ENCODE measurements around the gene NRXN3. TPM values are rescaled to one million over a fixed set of nuclear protein-coding genes. Genes with fewer than 3 reads are reported as not detected.

Gene NRXN3
- total and polyA plus RNA-seq, 2 experiments from 2014 or later: 0.08 to 0.11 TPM

DNA sequence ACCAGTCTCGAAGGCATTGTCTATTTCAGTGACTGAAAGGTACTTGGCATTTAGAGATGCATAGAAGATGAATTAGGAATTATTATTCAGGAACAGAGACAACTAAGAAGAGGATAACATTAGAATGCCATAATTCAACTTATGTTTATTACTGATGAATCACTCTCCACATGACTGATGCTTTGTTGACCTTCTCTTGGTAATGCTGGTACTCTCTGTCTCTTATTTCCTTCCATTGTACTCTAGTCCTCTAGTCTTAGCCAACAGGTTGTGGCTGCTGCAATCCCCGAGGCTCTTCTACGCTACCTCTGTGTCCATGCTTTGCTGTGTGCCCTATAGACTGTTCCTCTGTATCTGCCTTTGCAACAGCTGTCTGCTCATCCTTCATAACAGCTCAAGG, 652.9 kb downstream of the NRXN3 start:
- TF ChIP-seq EZH2 (IDR thresholded peaks at IDR 0.05; ENCODE audit: insufficient read depth, poor library complexity, severe bottlenecking): no peak
- TF ChIP-seq EZH2phosphoT487 (IDR thresholded peaks at IDR 0.05; ENCODE audit: insufficient read depth, low read depth): no peak
- H3K4me3 ChIP-seq: no peak overlapping the region
- in situ Hi-C loops (cut with MboI): no loop called here
- H3K4me1 ChIP-seq (ENCODE audit: insufficient read depth): no peaks in the 10 kb centered on the region
- H3K36me3 ChIP-seq (ENCODE audit: low read depth): no peaks in the 10 kb centered on the region
- DNase-seq: no peak
- no peaks in the 10 kb centered on the region for H3K9me2 ChIP-seq (ENCODE audit: insufficient read depth)
- H3K79me2 ChIP-seq (ENCODE audit: insufficient read depth): no peaks in the 10 kb centered on the region
- H3K27ac ChIP-seq: no peak overlapping the region
- H3K27me3 ChIP-seq (replicated peaks; ENCODE audit: insufficient read depth): no peaks in the 10 kb centered on the region
- WGBS, 2 experiments (ENCODE audit: low coverage in 1 of 2, low lambda C conversion rate in 2 of 2, missing lambda C conversion rate in 2 of 2): 39 to 40% methylated on average over 3 of the region's 3 CpGs
- H3K4me2 ChIP-seq (ENCODE audit: unreplicated experiment): no peak overlapping the region
- H4K20me1 ChIP-seq (ENCODE audit: insufficient read depth): no peaks in the 10 kb centered on the region
- H3F3A ChIP-seq (ENCODE audit: insufficient read depth): no peaks in the 10 kb centered on the region
- no peak overlapping the region for H2AFZ ChIP-seq
- no peak overlapping the region for H3K9ac ChIP-seq
- no peaks in the 10 kb centered on the region for H3K9me3 ChIP-seq (ENCODE audit: low read depth)

GRCh38 chr14:78823516-78823915, 653.3 kb downstream of the NRXN3 start:
- Histone ChIP-seq H3K9me3 (ENCODE audit: low read depth) (no peaks in the 10 kb centered on the region), H3K79me2 (ENCODE audit: insufficient read depth) (no peaks in the 10 kb centered on the region), H3K4me2 (ENCODE audit: unreplicated experiment) (no peak overlapping the region), H2AFZ (no peak overlapping the region), H3K36me3 (ENCODE audit: low read depth) (no peaks in the 10 kb centered on the region), H3K4me1 (ENCODE audit: insufficient read depth) (no peaks in the 10 kb centered on the region), H3K9me2 (ENCODE audit: insufficient read depth) (no peaks in the 10 kb centered on the region), H3F3A (ENCODE audit: insufficient read depth) (no peaks in the 10 kb centered on the region), H4K20me1 (ENCODE audit: insufficient read depth) (no peaks in the 10 kb centered on the region), H3K27ac (no peak overlapping the region), H3K4me3 (no peak overlapping the region), H3K27me3 (replicated peaks; ENCODE audit: insufficient read depth) (no peaks in the 10 kb centered on the region), H3K9ac (no peak overlapping the region)
- in situ Hi-C loops (cut with MboI): no loop called here
- WGBS, 2 experiments (ENCODE audit: low coverage in 1 of 2, low lambda C conversion rate in 2 of 2, missing lambda C conversion rate in 2 of 2): 8 to 12% methylated on average over 2 of the region's 2 CpGs
- TF ChIP-seq EZH2 (IDR thresholded peaks at IDR 0.05; ENCODE audit: insufficient read depth, poor library complexity, severe bottlenecking): no peak
- TF ChIP-seq EZH2phosphoT487 (IDR thresholded peaks at IDR 0.05; ENCODE audit: insufficient read depth, low read depth): no peak
- DNase-seq: no peak

GRCh38 chr14:78829274-78829673, 659.1 kb downstream of the NRXN3 start:
- Histone ChIP-seq H3K4me1 (ENCODE audit: insufficient read depth) (no peaks in the 10 kb centered on the region), H3K9ac (no peak overlapping the region), H3K4me2 (ENCODE audit: unreplicated experiment) (no peak overlapping the region), H3K9me3 (ENCODE audit: low read depth) (no peaks in the 10 kb centered on the region), H3F3A (ENCODE audit: insufficient read depth) (no peaks in the 10 kb centered on the region), H3K9me2 (ENCODE audit: insufficient read depth) (no peaks in the 10 kb centered on the region), H3K27ac (no peak overlapping the region), H4K20me1 (ENCODE audit: insufficient read depth) (no peaks in the 10 kb centered on the region), H3K79me2 (ENCODE audit: insufficient read depth) (no peaks in the 10 kb centered on the region), H2AFZ (no peak overlapping the region), H3K4me3 (no peak overlapping the region), H3K27me3 (replicated peaks; ENCODE audit: insufficient read depth) (no peaks in the 10 kb centered on the region), H3K36me3 (ENCODE audit: low read depth) (no peaks in the 10 kb centered on the region)
- WGBS, 2 experiments (ENCODE audit: low coverage in 1 of 2, low lambda C conversion rate in 2 of 2, missing lambda C conversion rate in 2 of 2): 41% methylated on average over 1 of the region's 1 CpG
- TF ChIP-seq EZH2phosphoT487 (IDR thresholded peaks at IDR 0.05; ENCODE audit: insufficient read depth, low read depth) (no peak), EZH2 (IDR thresholded peaks at IDR 0.05; ENCODE audit: insufficient read depth, poor library complexity, severe bottlenecking) (no peak)
- in situ Hi-C loops (cut with MboI): no loop called here
- DNase-seq: no peak

DNA sequence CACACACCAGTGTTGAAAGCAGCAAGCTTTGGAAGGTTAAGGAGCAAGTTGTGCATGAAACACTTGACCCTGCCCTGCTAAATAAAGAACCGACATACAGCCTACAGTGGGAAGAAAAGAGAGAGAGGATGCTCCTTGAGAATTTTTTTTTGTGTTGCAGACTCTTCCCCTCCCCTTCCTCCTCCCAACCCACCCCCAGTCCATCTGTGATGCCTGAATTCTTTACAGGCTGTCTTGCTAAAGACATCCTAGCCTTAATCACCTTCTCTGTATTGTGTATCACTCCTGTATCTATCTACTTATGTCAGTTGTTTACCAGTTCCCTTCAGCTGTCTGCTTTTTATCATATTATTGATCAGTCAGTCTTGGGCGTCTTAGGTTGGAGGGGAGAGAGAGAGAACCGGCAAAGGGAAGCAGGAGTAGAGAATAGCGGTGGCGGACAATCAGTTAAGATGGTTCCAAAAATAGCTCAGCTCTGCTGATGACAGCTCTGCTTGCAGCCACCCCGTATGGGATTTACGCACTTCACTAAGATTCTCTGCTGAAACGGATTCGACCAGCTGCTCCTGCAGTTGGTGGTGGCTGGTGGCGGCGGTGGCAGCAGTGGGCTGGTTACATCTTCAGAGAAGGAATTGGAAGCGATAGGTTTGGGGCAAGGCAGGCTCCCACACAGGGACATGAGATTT, 664.7 kb downstream of the NRXN3 start:
- no peak overlapping the region for H2AFZ ChIP-seq
- in situ Hi-C loops (cut with MboI): no loop called here
- H3K79me2 ChIP-seq (ENCODE audit: insufficient read depth): no peaks in the 10 kb centered on the region
- H3K4me2 ChIP-seq (ENCODE audit: unreplicated experiment): no peak overlapping the region
- H3K27me3 ChIP-seq (replicated peaks; ENCODE audit: insufficient read depth): 0 out of 2 replicates have a peak, but pooled peaks cover 4% of the 10 kb centered on the region
- no peak overlapping the region for H3K9ac ChIP-seq
- TF ChIP-seq EZH2 (IDR thresholded peaks at IDR 0.05; ENCODE audit: insufficient read depth, poor library complexity, severe bottlenecking): no peak
- TF ChIP-seq EZH2phosphoT487 (IDR thresholded peaks at IDR 0.05; ENCODE audit: insufficient read depth, low read depth): no peak
- no peak overlapping the region for H3K27ac ChIP-seq
- DNase-seq: no peak
- no peaks in the 10 kb centered on the region for H4K20me1 ChIP-seq (ENCODE audit: insufficient read depth)
- H3K36me3 ChIP-seq (ENCODE audit: low read depth): no peaks in the 10 kb centered on the region
- H3K9me2 ChIP-seq (ENCODE audit: insufficient read depth): no peaks in the 10 kb centered on the region
- WGBS, 2 experiments (ENCODE audit: low coverage in 1 of 2, low lambda C conversion rate in 2 of 2, missing lambda C conversion rate in 2 of 2): 21 to 23% methylated on average over 12 of the region's 12 CpGs
- H3K4me1 ChIP-seq (ENCODE audit: insufficient read depth): no peaks in the 10 kb centered on the region
- no peaks in the 10 kb centered on the region for H3K9me3 ChIP-seq (ENCODE audit: low read depth)
- H3K4me3 ChIP-seq: no peak overlapping the region
- no peaks in the 10 kb centered on the region for H3F3A ChIP-seq (ENCODE audit: insufficient read depth)
